NCI-H1694 treated with DMSO at 0.1 percent for 48 hours (cell line): Measurements from ENCODE around the gene NR3C2.

Experiments used
- DNase-seq: peaks from one replicate; lab custom pipeline; 2025; lab: John Stamatoyannopoulos, UW

NR3C2 gene

GRCh38 chr4:148434075-148434773 is 8.0 kb downstream of the NR3C2 start:
- no peak for DNase-seq

- DNase-seq: no peak
Observed at GRCh38 chr4:148431401-148431800, 10.8 kb downstream of the NR3C2 start.

GRCh38 chr4:148430854-148431253 is 11.4 kb downstream of the NR3C2 start:
- DNase-seq: no peak

GRCh38 chr4:148429206-148429605 is 13.0 kb downstream of the NR3C2 start:
- no peak for DNase-seq

- DNase-seq: no peak
Observed at GRCh38 chr4:148426643-148427042, 15.6 kb downstream of the NR3C2 start.

GRCh38 chr4:148425327-148426110 is 16.7 kb downstream of the NR3C2 start:
- DNase-seq: no peak

GRCh38 chr4:148420397-148420796 is 21.8 kb downstream of the NR3C2 start:
- DNase-seq: no peak

GRCh38 chr4:148415500-148415899 is 26.7 kb downstream of the NR3C2 start:
- DNase-seq: no peak

GRCh38 chr4:148412460-148412994 is 29.7 kb downstream of the NR3C2 start:
- DNase-seq: no peak

- no peak for DNase-seq
Observed at GRCh38 chr4:148405161-148405893, 36.9 kb downstream of the NR3C2 start.

GRCh38 chr4:148398988-148399387 is 43.2 kb downstream of the NR3C2 start:
- DNase-seq: no peak

GRCh38 chr4:148397771-148398170 is 44.4 kb downstream of the NR3C2 start:
- no peak for DNase-seq

- no peak for DNase-seq
Observed at GRCh38 chr4:148396986-148397673, 45.1 kb downstream of the NR3C2 start.

- no peak for DNase-seq
Observed at GRCh38 chr4:148395771-148396170, 46.4 kb downstream of the NR3C2 start.

- no peak for DNase-seq
Observed at GRCh38 chr4:148391056-148391455, 51.2 kb downstream of the NR3C2 start.

GRCh38 chr4:148390311-148390710 is 51.9 kb downstream of the NR3C2 start:
- no peak for DNase-seq

- DNase-seq: no peak
Observed at GRCh38 chr4:148380291-148380690, 61.9 kb downstream of the NR3C2 start.

- DNase-seq: no peak
Observed at GRCh38 chr4:148376151-148376550, 66.1 kb downstream of the NR3C2 start.

GRCh38 chr4:148375584-148375983 is 66.6 kb downstream of the NR3C2 start:
- DNase-seq: no peak

- DNase-seq: no peak
Observed at GRCh38 chr4:148373093-148373492, 69.1 kb downstream of the NR3C2 start.

GRCh38 chr4:148369919-148370318 is 72.3 kb downstream of the NR3C2 start:
- no peak for DNase-seq

- no peak for DNase-seq
Observed at GRCh38 chr4:148367756-148368155, 74.5 kb downstream of the NR3C2 start.
